Measurements from ENCODE around the gene MX1.

Gene MX1

DNA sequence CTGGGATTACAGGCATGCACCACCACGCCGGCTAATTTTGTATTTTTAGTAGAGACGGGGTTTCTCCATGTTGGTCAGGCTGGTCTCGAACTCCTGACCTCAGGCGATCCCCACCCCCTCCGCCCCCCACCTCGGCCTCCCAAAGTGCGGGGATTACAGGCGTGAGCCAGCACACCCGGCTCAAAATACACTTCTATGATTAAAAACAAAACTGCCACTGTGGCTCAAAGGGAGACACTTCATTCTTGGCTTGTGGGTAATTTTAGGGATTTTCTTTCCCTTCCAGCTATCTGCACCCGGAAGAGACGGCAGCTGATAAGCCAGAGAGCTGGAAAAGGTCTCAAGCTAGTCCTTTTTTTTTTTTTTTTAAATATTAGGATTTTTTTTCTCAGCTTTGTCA lies 57.4 kb downstream of the MX1 start:
- no peaks in the 10 kb centered on the region for H3K27me3 ChIP-seq (ENCODE audit: control insufficient read depth in 1 of 2, insufficient read depth in 2 of 2, low read length in 2 of 2)
- H3K9me3 ChIP-seq (ENCODE audit: control insufficient read depth in 1 of 2, low read length in 2 of 2): no peaks in the 10 kb centered on the region
- H3K27ac ChIP-seq (ENCODE audit: low read depth, low read length): no peak overlapping the region
- no peak overlapping the region for H3K9ac ChIP-seq (ENCODE audit: low read depth in 1 of 2, low read length in 2 of 2)
- H3K36me3 ChIP-seq (ENCODE audit: control insufficient read depth in 1 of 2, insufficient read depth in 2 of 2, low read length in 2 of 2): peaks cover 42 to 76% of the 10 kb centered on the region in 2 donors
- peaks cover 40 to 53% of the 10 kb centered on the region in 2 donors for H3K4me1 ChIP-seq (ENCODE audit: control insufficient read depth in 1 of 2, insufficient read depth in 2 of 2, low read length in 2 of 2)
- H3K4me3 ChIP-seq (ENCODE audit: low read depth in 1 of 2, low read length in 2 of 2): no peak overlapping the region

DNA sequence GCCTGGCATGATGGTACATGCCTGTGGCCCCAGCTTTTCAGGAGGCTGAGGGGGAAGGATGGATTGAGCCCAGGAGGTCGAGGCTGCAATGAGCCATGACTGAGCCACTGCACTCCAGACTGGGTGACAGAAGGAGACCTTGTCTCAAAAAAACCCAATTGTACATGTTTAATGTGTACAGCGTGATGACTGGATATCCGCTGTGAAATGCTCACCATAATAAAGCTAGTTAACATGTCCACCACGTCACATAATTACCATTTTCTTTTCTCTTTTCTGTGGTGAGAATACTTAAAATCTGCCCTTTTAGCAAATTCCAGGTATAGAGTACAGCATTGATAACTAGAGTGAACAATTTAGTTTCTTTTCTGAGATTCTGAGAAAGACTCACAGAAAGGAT lies 57.9 kb downstream of the MX1 start:
- H3K9ac ChIP-seq (ENCODE audit: low read depth in 1 of 2, low read length in 2 of 2): no peak overlapping the region
- peaks cover 43 to 76% of the 10 kb centered on the region in 2 donors for H3K36me3 ChIP-seq (ENCODE audit: control insufficient read depth in 1 of 2, insufficient read depth in 2 of 2, low read length in 2 of 2)
- peaks cover 34 to 48% of the 10 kb centered on the region in 2 donors for H3K4me1 ChIP-seq (ENCODE audit: control insufficient read depth in 1 of 2, insufficient read depth in 2 of 2, low read length in 2 of 2)
- no peak overlapping the region for H3K27ac ChIP-seq (ENCODE audit: low read depth, low read length)
- no peaks in the 10 kb centered on the region for H3K27me3 ChIP-seq (ENCODE audit: control insufficient read depth in 1 of 2, insufficient read depth in 2 of 2, low read length in 2 of 2)
- no peaks in the 10 kb centered on the region for H3K9me3 ChIP-seq (ENCODE audit: control insufficient read depth in 1 of 2, low read length in 2 of 2)
- no peak overlapping the region for H3K4me3 ChIP-seq (ENCODE audit: low read depth in 1 of 2, low read length in 2 of 2)

- peaks cover 49 to 80% of the 10 kb centered on the region in 2 donors for H3K36me3 ChIP-seq (ENCODE audit: control insufficient read depth in 1 of 2, insufficient read depth in 2 of 2, low read length in 2 of 2)
- H3K27ac ChIP-seq (ENCODE audit: low read depth, low read length): no peak overlapping the region
- H3K4me3 ChIP-seq (ENCODE audit: low read depth in 1 of 2, low read length in 2 of 2): no peak overlapping the region
- no peaks in the 10 kb centered on the region for H3K27me3 ChIP-seq (ENCODE audit: control insufficient read depth in 1 of 2, insufficient read depth in 2 of 2, low read length in 2 of 2)
- peaks cover 10 to 22% of the 10 kb centered on the region in 2 donors for H3K4me1 ChIP-seq (ENCODE audit: control insufficient read depth in 1 of 2, insufficient read depth in 2 of 2, low read length in 2 of 2)
- H3K9me3 ChIP-seq (ENCODE audit: control insufficient read depth in 1 of 2, low read length in 2 of 2): no peaks in the 10 kb centered on the region
- H3K9ac ChIP-seq (ENCODE audit: low read depth in 1 of 2, low read length in 2 of 2): no peak overlapping the region
Measured at GRCh38 chr21:41487082-41487481, 61.0 kb downstream of the MX1 start.

DNA sequence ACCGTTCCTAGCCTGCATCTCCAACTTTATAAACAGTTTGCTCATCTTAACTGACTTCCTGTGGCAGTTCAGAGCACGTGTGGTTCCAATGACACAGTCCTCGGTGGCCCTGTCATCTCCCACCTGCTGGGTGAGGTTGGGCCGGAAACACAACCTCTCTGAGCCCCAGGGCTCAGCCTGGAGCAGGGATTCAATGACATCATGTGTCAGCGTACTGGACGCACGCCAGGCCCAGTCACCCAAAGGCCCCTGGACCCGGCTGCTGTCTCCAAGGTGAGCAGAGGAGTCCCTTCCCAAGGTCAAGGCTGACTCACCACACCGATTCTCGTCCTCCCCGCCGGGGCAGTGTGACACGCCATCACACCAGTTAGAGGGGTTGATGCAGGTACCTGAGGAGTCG lies 62.0 kb downstream of the MX1 start:
- Histone ChIP-seq H3K9me3 (ENCODE audit: control insufficient read depth in 1 of 2, low read length in 2 of 2) (no peaks in the 10 kb centered on the region), H3K36me3 (ENCODE audit: control insufficient read depth in 1 of 2, insufficient read depth in 2 of 2, low read length in 2 of 2) (peaks cover 49 to 77% of the 10 kb centered on the region in 2 donors), H3K9ac (ENCODE audit: low read depth in 1 of 2, low read length in 2 of 2) (no peak overlapping the region), H3K27me3 (ENCODE audit: control insufficient read depth in 1 of 2, insufficient read depth in 2 of 2, low read length in 2 of 2) (no peaks in the 10 kb centered on the region), H3K4me1 (ENCODE audit: control insufficient read depth in 1 of 2, insufficient read depth in 2 of 2, low read length in 2 of 2) (peaks cover under 1 to 12% of the 10 kb centered on the region in 2 donors), H3K4me3 (ENCODE audit: low read depth in 1 of 2, low read length in 2 of 2) (no peak overlapping the region), H3K27ac (ENCODE audit: low read depth, low read length) (no peak overlapping the region)

GRCh38 chr21:41489329-41489728 lies 63.3 kb downstream of the MX1 start:
- H3K27ac ChIP-seq (ENCODE audit: low read depth, low read length): no peak overlapping the region

GRCh38 chr21:41490330-41490729 lies 64.3 kb downstream of the MX1 start:
- Histone ChIP-seq H3K4me1 (ENCODE audit: control insufficient read depth in 1 of 2, insufficient read depth in 2 of 2, low read length in 2 of 2) (peaks cover 0 to 6% of the 10 kb centered on the region in 2 donors), H3K36me3 (ENCODE audit: control insufficient read depth in 1 of 2, insufficient read depth in 2 of 2, low read length in 2 of 2) (peaks cover 46 to 77% of the 10 kb centered on the region in 2 donors), H3K4me3 (ENCODE audit: low read depth in 1 of 2, low read length in 2 of 2) (no peak overlapping the region), H3K27me3 (ENCODE audit: control insufficient read depth in 1 of 2, insufficient read depth in 2 of 2, low read length in 2 of 2) (no peaks in the 10 kb centered on the region), H3K27ac (ENCODE audit: low read depth, low read length) (no peak overlapping the region), H3K9me3 (ENCODE audit: control insufficient read depth in 1 of 2, low read length in 2 of 2) (no peaks in the 10 kb centered on the region), H3K9ac (ENCODE audit: low read depth in 1 of 2, low read length in 2 of 2) (no peak overlapping the region)

More at GRCh38 chr21:41489329-41489728, 63.3 kb downstream of the MX1 start:
- no peak overlapping the region for H3K4me3 ChIP-seq (ENCODE audit: low read depth in 1 of 2, low read length in 2 of 2)
- peaks cover 53 to 84% of the 10 kb centered on the region in 2 donors for H3K36me3 ChIP-seq (ENCODE audit: control insufficient read depth in 1 of 2, insufficient read depth in 2 of 2, low read length in 2 of 2)
- peaks cover 0 to 6% of the 10 kb centered on the region in 2 donors for H3K4me1 ChIP-seq (ENCODE audit: control insufficient read depth in 1 of 2, insufficient read depth in 2 of 2, low read length in 2 of 2)
- no peaks in the 10 kb centered on the region for H3K9me3 ChIP-seq (ENCODE audit: control insufficient read depth in 1 of 2, low read length in 2 of 2)
- no peak overlapping the region for H3K9ac ChIP-seq (ENCODE audit: low read depth in 1 of 2, low read length in 2 of 2)
- H3K27me3 ChIP-seq (ENCODE audit: control insufficient read depth in 1 of 2, insufficient read depth in 2 of 2, low read length in 2 of 2): no peaks in the 10 kb centered on the region

GRCh38 chr21:41491412-41491811 lies 65.4 kb downstream of the MX1 start:
- Histone ChIP-seq H3K27ac (ENCODE audit: low read depth, low read length) (no peak overlapping the region), H3K27me3 (ENCODE audit: control insufficient read depth in 1 of 2, insufficient read depth in 2 of 2, low read length in 2 of 2) (no peaks in the 10 kb centered on the region), H3K9ac (ENCODE audit: low read depth in 1 of 2, low read length in 2 of 2) (no peak overlapping the region), H3K4me1 (ENCODE audit: control insufficient read depth in 1 of 2, insufficient read depth in 2 of 2, low read length in 2 of 2) (peaks cover 0 to 5% of the 10 kb centered on the region in 2 donors), H3K4me3 (ENCODE audit: low read depth in 1 of 2, low read length in 2 of 2) (no peak overlapping the region), H3K36me3 (ENCODE audit: control insufficient read depth in 1 of 2, insufficient read depth in 2 of 2, low read length in 2 of 2) (peaks cover 46 to 68% of the 10 kb centered on the region in 2 donors), H3K9me3 (ENCODE audit: control insufficient read depth in 1 of 2, low read length in 2 of 2) (no peaks in the 10 kb centered on the region)

- Histone ChIP-seq H3K27ac (ENCODE audit: low read depth, low read length) (no peak overlapping the region), H3K4me1 (ENCODE audit: control insufficient read depth in 1 of 2, insufficient read depth in 2 of 2, low read length in 2 of 2) (peaks cover 20 to 22% of the 10 kb centered on the region in 2 donors), H3K27me3 (ENCODE audit: control insufficient read depth in 1 of 2, insufficient read depth in 2 of 2, low read length in 2 of 2) (no peaks in the 10 kb centered on the region), H3K9ac (ENCODE audit: low read depth in 1 of 2, low read length in 2 of 2) (no peak overlapping the region), H3K4me3 (ENCODE audit: low read depth in 1 of 2, low read length in 2 of 2) (no peak overlapping the region), H3K36me3 (ENCODE audit: control insufficient read depth in 1 of 2, insufficient read depth in 2 of 2, low read length in 2 of 2) (peaks cover 26 to 45% of the 10 kb centered on the region in 2 donors), H3K9me3 (ENCODE audit: control insufficient read depth in 1 of 2, low read length in 2 of 2) (no peaks in the 10 kb centered on the region)
Measured at GRCh38 chr21:41494242-41494641, 68.2 kb downstream of the MX1 start.

DNA sequence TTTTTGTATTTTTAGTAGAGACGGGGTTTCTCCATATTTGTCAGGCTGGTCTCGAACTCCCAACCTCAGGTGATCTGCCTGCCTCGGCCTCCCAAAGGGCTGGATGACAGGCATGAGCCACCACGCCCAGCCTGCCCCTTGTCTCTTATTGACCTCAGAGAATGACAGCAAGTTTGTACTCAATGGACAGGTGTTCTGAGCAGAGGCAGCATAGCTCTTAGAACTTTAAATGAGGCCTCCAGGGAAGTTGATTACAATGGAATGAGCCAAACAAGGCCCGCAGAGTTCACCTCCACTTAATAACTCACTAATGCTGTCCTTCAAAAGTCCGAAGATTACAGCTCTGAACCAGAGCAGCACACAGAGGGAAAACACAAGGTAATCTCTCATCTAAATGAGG lies 71.0 kb downstream of the MX1 start:
- Histone ChIP-seq H3K27me3 (ENCODE audit: control insufficient read depth in 1 of 2, insufficient read depth in 2 of 2, low read length in 2 of 2) (no peaks in the 10 kb centered on the region), H3K9me3 (ENCODE audit: control insufficient read depth in 1 of 2, low read length in 2 of 2) (no peaks in the 10 kb centered on the region), H3K27ac (ENCODE audit: low read depth, low read length) (no peak overlapping the region), H3K9ac (ENCODE audit: low read depth in 1 of 2, low read length in 2 of 2) (no peak overlapping the region), H3K36me3 (ENCODE audit: control insufficient read depth in 1 of 2, insufficient read depth in 2 of 2, low read length in 2 of 2) (peaks cover 10 to 24% of the 10 kb centered on the region in 2 donors), H3K4me3 (ENCODE audit: low read depth in 1 of 2, low read length in 2 of 2) (no peak overlapping the region), H3K4me1 (ENCODE audit: control insufficient read depth in 1 of 2, insufficient read depth in 2 of 2, low read length in 2 of 2) (peaks cover 36 to 45% of the 10 kb centered on the region in 2 donors)

- Histone ChIP-seq H3K36me3 (ENCODE audit: control insufficient read depth in 1 of 2, insufficient read depth in 2 of 2, low read length in 2 of 2) (peaks cover 10 to 24% of the 10 kb centered on the region in 2 donors), H3K27me3 (ENCODE audit: control insufficient read depth in 1 of 2, insufficient read depth in 2 of 2, low read length in 2 of 2) (no peaks in the 10 kb centered on the region), H3K9me3 (ENCODE audit: control insufficient read depth in 1 of 2, low read length in 2 of 2) (no peaks in the 10 kb centered on the region), H3K27ac (ENCODE audit: low read depth, low read length) (peak overlapping the region; percentile 54), H3K9ac (ENCODE audit: low read depth in 1 of 2, low read length in 2 of 2) (no peak overlapping the region), H3K4me3 (ENCODE audit: low read depth in 1 of 2, low read length in 2 of 2) (peak overlapping the region; percentile 7 to 17), H3K4me1 (ENCODE audit: control insufficient read depth in 1 of 2, insufficient read depth in 2 of 2, low read length in 2 of 2) (peaks cover 43 to 52% of the 10 kb centered on the region in 2 donors)
Measured at GRCh38 chr21:41497788-41498187, 71.7 kb downstream of the MX1 start.

DNA sequence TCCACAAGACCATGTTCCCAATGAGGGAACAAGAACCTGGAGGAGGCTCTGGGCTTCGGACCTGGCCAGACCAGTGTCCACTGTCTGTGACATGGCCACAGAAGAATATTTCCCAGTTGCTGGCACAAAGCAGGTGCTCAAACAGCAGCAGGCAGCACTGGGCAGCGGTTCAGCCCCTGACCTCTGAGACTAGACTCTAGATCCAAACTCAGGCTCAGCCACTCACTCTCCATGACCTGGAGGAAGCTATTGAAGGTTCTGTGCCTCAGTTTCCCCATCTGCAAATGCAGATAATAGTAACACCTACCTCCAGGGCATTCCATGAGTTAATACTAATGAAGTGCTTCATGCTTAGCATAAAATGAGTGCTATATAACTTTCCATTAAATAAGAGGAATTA lies 73.9 kb downstream of the MX1 start:
- peaks cover 53 to 63% of the 10 kb centered on the region in 2 donors for H3K4me1 ChIP-seq (ENCODE audit: control insufficient read depth in 1 of 2, insufficient read depth in 2 of 2, low read length in 2 of 2)
- no peaks in the 10 kb centered on the region for H3K9me3 ChIP-seq (ENCODE audit: control insufficient read depth in 1 of 2, low read length in 2 of 2)
- peaks cover 0 to 8% of the 10 kb centered on the region in 2 donors for H3K36me3 ChIP-seq (ENCODE audit: control insufficient read depth in 1 of 2, insufficient read depth in 2 of 2, low read length in 2 of 2)
- peak overlapping the region; percentile 37 to 48 for H3K4me3 ChIP-seq (ENCODE audit: low read depth in 1 of 2, low read length in 2 of 2)
- no peak overlapping the region for H3K27ac ChIP-seq (ENCODE audit: low read depth, low read length)
- no peaks in the 10 kb centered on the region for H3K27me3 ChIP-seq (ENCODE audit: control insufficient read depth in 1 of 2, insufficient read depth in 2 of 2, low read length in 2 of 2)
- H3K9ac ChIP-seq (ENCODE audit: low read depth in 1 of 2, low read length in 2 of 2): peak overlapping the region; percentile 54

Data from duodenal mucosa (tissue), 2 donors.